IMR-90 (cell line): ENCODE measurements around the gene MCUB. TPM values are rescaled to one million over a fixed set of nuclear protein-coding genes. Genes with fewer than 3 reads are reported as not detected.

Experiments used
- ATAC-seq: fragments of 200-7000 bp; cut with Tn5 transposase; 2 replicates; pipeline ENCODE4 v1.9.1; 2020; ENCODE audit warnings: low read depth, mild to moderate bottlenecking, moderate library complexity
- BruUV-seq: library from RNA; stranded (reverse); fragments of 400-500 nt; replicated peaks from 2 replicates; lab custom pipeline; 2021; lab: Mats Ljungman, UMichigan
- CTCF ChIA-PET: fragments of 300-600 bp; formaldehyde crosslinking; extraction: SDS; loops from one replicate; lab custom pipeline; 2021; ENCODE audit warnings: antibody characterized with exemption; lab: Yijun Ruan, JAX
- POLR2A ChIA-PET: fragments of 300-600 bp; sonication (Branson Sonifier 250); formaldehyde crosslinking; loops from one replicate; lab custom pipeline; 2022; ENCODE audit warnings: antibody characterized with exemption; ENCODE audit not compliant: unreplicated experiment; lab: Charles Lee
- DNase-seq: peaks from one replicate; pipeline ENCODE4 v3.0.0; 2013
- H2AFZ ChIP-seq: replicated peaks from 2 replicates; pipeline ENCODE3; 2013; ENCODE audit warnings: low read length, mild to moderate bottlenecking; ENCODE audit not compliant: poor library complexity
- H2AK5ac ChIP-seq: 2 replicates; pipeline ENCODE4 v1.6.1; 2013; ENCODE audit warnings: low read depth, low read length, inconsistent platforms
- H2AK9ac ChIP-seq: replicated peaks from 2 replicates; pipeline ENCODE3; 2013; ENCODE audit warnings: mild to moderate bottlenecking, low read depth, low read length, moderate library complexity; ENCODE audit not compliant: poor library complexity
- H2BK120ac ChIP-seq: 2 replicates; pipeline ENCODE4 v1.6.1; 2013; ENCODE audit warnings: low read depth, low read length, inconsistent platforms
- H2BK15ac ChIP-seq: 3 replicates; pipeline ENCODE4 v1.6.1; 2013; ENCODE audit warnings: low read depth, low read length, inconsistent platforms
- H2BK20ac ChIP-seq: 2 replicates; pipeline ENCODE4 v1.6.1; 2013; ENCODE audit warnings: low read depth, mild to moderate bottlenecking, inconsistent platforms, low read length, moderate library complexity
- H2BK5ac ChIP-seq: 2 replicates; pipeline ENCODE4 v1.6.1; 2013; ENCODE audit warnings: mild to moderate bottlenecking, low read depth, low read length, inconsistent platforms; ENCODE audit not compliant: poor library complexity, severe bottlenecking
- H3K14ac ChIP-seq: replicated peaks from 2 replicates; pipeline ENCODE4 v1.6.1; 2013; ENCODE audit warnings: low read depth, low read length, inconsistent platforms
- H3K18ac ChIP-seq: 2 replicates; pipeline ENCODE4 v1.6.1; 2013; ENCODE audit warnings: low read depth, low read length, control low read depth
- H3K23ac ChIP-seq: 2 replicates; pipeline ENCODE4 v1.6.1; 2013; ENCODE audit warnings: low read depth, low read length, inconsistent platforms
- H3K27ac ChIP-seq: 2 replicates; pipeline ENCODE4 v1.5.1; 2013; ENCODE audit warnings: mild to moderate bottlenecking, control low read depth, low read length; ENCODE audit not compliant: insufficient read depth
- H3K27me3 ChIP-seq: 2 replicates; pipeline ENCODE4 v1.6.1; 2013; ENCODE audit warnings: low read length; ENCODE audit not compliant: control insufficient read depth, insufficient read depth
- H3K36me3 ChIP-seq: 2 replicates; pipeline ENCODE4 v1.6.1; 2013; ENCODE audit warnings: low read length, mixed read lengths; ENCODE audit not compliant: control insufficient read depth, insufficient read depth
- H3K4ac ChIP-seq: 2 replicates; pipeline ENCODE4 v1.6.1; 2013; ENCODE audit warnings: low read depth, low read length, inconsistent platforms
- H3K4me1 ChIP-seq: 2 replicates; pipeline ENCODE4 v1.6.1; 2013; ENCODE audit warnings: low read length, mixed read lengths; ENCODE audit not compliant: control insufficient read depth, insufficient read depth
- H3K4me2 ChIP-seq: 2 replicates; pipeline ENCODE4 v1.6.1; 2013; ENCODE audit warnings: low read depth, mild to moderate bottlenecking, control low read depth, low read length, moderate library complexity
- H3K4me3 ChIP-seq: 2 replicates; pipeline ENCODE4 v1.5.1; 2013; ENCODE audit warnings: low read depth, mild to moderate bottlenecking, control low read depth, low read length, moderate library complexity; ENCODE audit not compliant: insufficient read depth
- H3K56ac ChIP-seq: 2 replicates; pipeline ENCODE4 v1.6.1; 2013; ENCODE audit warnings: low read length, inconsistent platforms; ENCODE audit not compliant: insufficient read depth; ENCODE audit errors: extremely low read depth
- H3K79me1 ChIP-seq, 2 experiments: 2 replicates each; pipeline ENCODE4 v1.6.1; 2013; ENCODE audit warnings: low read length in 2 of 2, inconsistent platforms in 1 of 2, low read depth in 1 of 2
- H3K9ac ChIP-seq: 2 replicates; pipeline ENCODE4 v1.6.1; 2013; ENCODE audit warnings: low read depth, low read length, control low read depth
- H3K9me1 ChIP-seq: 2 replicates; pipeline ENCODE4 v1.6.1; 2013; ENCODE audit warnings: low read length, inconsistent platforms; ENCODE audit not compliant: insufficient read depth
- H3K9me3 ChIP-seq: 2 replicates; pipeline ENCODE4 v1.6.1; 2013; ENCODE audit warnings: low read length; ENCODE audit not compliant: control insufficient read depth, insufficient read depth
- H4K20me1 ChIP-seq: 2 replicates; pipeline ENCODE4 v1.6.1; 2013; ENCODE audit warnings: low read length, inconsistent platforms; ENCODE audit not compliant: insufficient read depth
- H4K5ac ChIP-seq: 2 replicates; pipeline ENCODE4 v1.6.1; 2013; ENCODE audit warnings: mild to moderate bottlenecking, low read depth, low read length, control low read depth
- H4K8ac ChIP-seq, 2 experiments: 2 replicates each; pipeline ENCODE4 v1.6.1; 2013; ENCODE audit warnings: low read depth in 2 of 2, low read length in 2 of 2, control low read depth in 1 of 2, inconsistent platforms in 1 of 2
- H4K91ac ChIP-seq: 2 replicates; pipeline ENCODE4 v1.6.1; 2013; ENCODE audit warnings: low read depth, low read length, inconsistent platforms; ENCODE audit not compliant: insufficient read depth
- CEBPB ChIP-seq: IDR thresholded peaks from 2 replicates; pipeline ENCODE4 v1.6.1; 2012; ENCODE audit warnings: low read depth, low read length, improper control_type of control experiment
- WGBS, 2 experiments: methylation state at CpG; one replicate each; pipeline versions ENCODE4 v1.1.5 to v1.1.7; 2013; ENCODE audit warnings: missing lambda C conversion rate in 2 of 2; ENCODE audit not compliant: insufficient read length in 1 of 2; ENCODE audit errors: extremely low coverage in 2 of 2; 5-methylcytosine and 5-hydroxymethylcytosine counted together
- dilution Hi-C: fragments of 300-500 bp; cut with HindIII; formaldehyde crosslinking; loops from one replicate; pipeline ENCODE4 v1.14.3; 2018; ENCODE audit warnings: low sequenced_read_pairs; ENCODE audit not compliant: unreplicated experiment
- in situ Hi-C: fragments of 300-500 bp; cut with MboI; formaldehyde crosslinking; loops from 3 replicates; pipeline ENCODE4 v1.14.3; 2019; ENCODE audit warnings: low sequenced_read_pairs, inconsistent platforms, mixed read lengths
- intact Hi-C: fragments of 100-400 bp; cut with micrococcal nuclease; formaldehyde crosslinking; loops from 2 replicates; pipeline ENCODE4 v1.10.0; 2022
- polyA plus RNA-seq, 3 experiments: library from polyadenylated mRNA; depleted of rRNA; stranded (reverse); fragments of >200 nt; gene quantifications; 2 replicates each; pipeline ENCODE4 v1.2.3, GENCODE V29; 2012; ENCODE audit warnings: low replicate concordance in 1 of 3
- total RNA-seq: library from RNA; depleted of rRNA; stranded (reverse); fragments of >200 nt; gene quantifications from 2 replicates; pipeline ENCODE4 v1.2.3, GENCODE V29; 2012

Gene MCUB
- total and polyA plus RNA-seq, 2 of the 4 experiments (the other 2 are of a cell fraction) = 18.5 to 20.4 TPM

GRCh38 chr4:109631532-109632108, 71.6 kb downstream of the MCUB start:
- no peak overlapping the region for H4K91ac ChIP-seq
- peaks cover 2% of the 10 kb centered on the region; the same call in 1 of the 2 replicates for H3K4me1 ChIP-seq
- H2AK5ac ChIP-seq = no peak overlapping the region
- no peaks in the 10 kb centered on the region for H4K20me1 ChIP-seq
- H3K4me2 ChIP-seq = no peak overlapping the region
- H2BK20ac ChIP-seq = no peak overlapping the region
- no peak overlapping the region for H3K14ac ChIP-seq
- DNase-seq (peak; percentile 4), ATAC-seq (peak; percentile 70)
- H2AFZ ChIP-seq = peak overlapping the region; percentile 63
- no peak overlapping the region for H3K23ac ChIP-seq
- H3K27me3 ChIP-seq = no peaks in the 10 kb centered on the region
- H3K36me3 ChIP-seq = no peaks in the 10 kb centered on the region
- H3K79me1 ChIP-seq = no peaks in the 10 kb centered on the region
- no peaks in the 10 kb centered on the region for H3K9me3 ChIP-seq
- no peak overlapping the region for H3K27ac ChIP-seq
- CTCF ChIA-PET = interaction anchor here (0.8 kb wide), 1 partner anchor 552 kb away, joined by 3 read pairs; no protein-coding TSS in a partner anchor
- no peak overlapping the region for H3K18ac ChIP-seq
- in situ Hi-C loops = no loop called here
- POLR2A ChIA-PET = no interaction called here
- no peak overlapping the region for H3K4me3 ChIP-seq
- no peak overlapping the region for H3K56ac ChIP-seq
- H2BK120ac ChIP-seq = no peak overlapping the region
- no peak overlapping the region for H4K5ac ChIP-seq
- dilution Hi-C loops = no loop called here
- no peak overlapping the region for H3K4ac ChIP-seq
- no peak overlapping the region for H2BK15ac ChIP-seq
- H4K8ac ChIP-seq = no peak overlapping the region
- no peak overlapping the region for H2AK9ac ChIP-seq
- no peak overlapping the region for H2BK5ac ChIP-seq
- TF ChIP-seq CEBPB = no peak
- 20% methylated on average over 1 of the region's 5 CpGs; no CpG with 5 or more reads in 1 of the 2 experiments for WGBS, 2 experiments
- no peak overlapping the region for H3K9ac ChIP-seq
- intact Hi-C loops = no loop called here
- H3K9me1 ChIP-seq = no peaks in the 10 kb centered on the region
- BruUV-seq = no TSS peak
